ENCODE data around the gene ARFGAP1.

The ARFGAP1 gene

GRCh38 chr20:63224412-63225081, 48.1 kb upstream of the ARFGAP1 start:
- no peak for TF ChIP-seq BACH2 (CRISPR knock-in tag; IDR thresholded peaks at IDR 0.05; ENCODE audit: borderline replicate concordance)
- no peak for TF ChIP-seq OSR1 (CRISPR knock-in tag; IDR thresholded peaks at IDR 0.05)
- TF ChIP-seq ISL1 (CRISPR knock-in tag; IDR thresholded peaks at IDR 0.05), result no peak
- no peak for TF ChIP-seq ZNF8 (CRISPR knock-in tag; IDR thresholded peaks at IDR 0.05)
- TF ChIP-seq TCF4 (CRISPR knock-in tag; IDR thresholded peaks at IDR 0.05; ENCODE audit: borderline replicate concordance), result no peak
- no peak for TF ChIP-seq TSHZ2 (CRISPR knock-in tag; IDR thresholded peaks at IDR 0.05)
- no peak for TF ChIP-seq ZFP3 (CRISPR knock-in tag; IDR thresholded peaks at IDR 0.05)
- TF ChIP-seq TOX (CRISPR knock-in tag; IDR thresholded peaks at IDR 0.05; ENCODE audit: borderline replicate concordance), result no peak
- no peak for TF ChIP-seq ZNF565 (CRISPR knock-in tag; conservative IDR thresholded peaks at IDR 0.05; ENCODE audit: low read depth)
- TF ChIP-seq ZC3H10 (CRISPR knock-in tag; IDR thresholded peaks at IDR 0.05), result no peak
- TF ChIP-seq CSRNP3 (CRISPR knock-in tag; IDR thresholded peaks at IDR 0.05), result no peak
- TF ChIP-seq CREB5 (CRISPR knock-in tag; IDR thresholded peaks at IDR 0.05; ENCODE audit: low read depth), result no peak
- no peak for TF ChIP-seq ZNF70 (CRISPR knock-in tag; IDR thresholded peaks at IDR 0.05)
- no peak for TF ChIP-seq ZFP30 (CRISPR knock-in tag; IDR thresholded peaks at IDR 0.05)
- no peak for TF ChIP-seq GLIS3 (CRISPR knock-in tag; IDR thresholded peaks at IDR 0.05)
- TF ChIP-seq RARB (CRISPR knock-in tag; IDR thresholded peaks at IDR 0.05), result no peak
- peak; percentile 83 for ATAC-seq

- TF ChIP-seq TCF4 (CRISPR knock-in tag; IDR thresholded peaks at IDR 0.05; ENCODE audit: borderline replicate concordance), result no peak
- no peak for TF ChIP-seq TSHZ2 (CRISPR knock-in tag; IDR thresholded peaks at IDR 0.05)
- TF ChIP-seq BACH2 (CRISPR knock-in tag; IDR thresholded peaks at IDR 0.05; ENCODE audit: borderline replicate concordance), result no peak
- TF ChIP-seq ZNF8 (CRISPR knock-in tag; IDR thresholded peaks at IDR 0.05), result no peak
- TF ChIP-seq POU6F1 (CRISPR knock-in tag; IDR thresholded peaks at IDR 0.05; ENCODE audit: borderline replicate concordance, low read depth), result no peak
- no peak for TF ChIP-seq RARB (CRISPR knock-in tag; IDR thresholded peaks at IDR 0.05)
- no peak for TF ChIP-seq TOX (CRISPR knock-in tag; IDR thresholded peaks at IDR 0.05; ENCODE audit: borderline replicate concordance)
- TF ChIP-seq CSRNP3 (CRISPR knock-in tag; IDR thresholded peaks at IDR 0.05), result no peak
- no peak for TF ChIP-seq ZNF70 (CRISPR knock-in tag; IDR thresholded peaks at IDR 0.05)
- TF ChIP-seq PPARA (CRISPR knock-in tag; IDR thresholded peaks at IDR 0.05; ENCODE audit: borderline replicate concordance), result no peak
- TF ChIP-seq ISL1 (CRISPR knock-in tag; IDR thresholded peaks at IDR 0.05), result no peak
- TF ChIP-seq ZC3H10 (CRISPR knock-in tag; IDR thresholded peaks at IDR 0.05), result no peak
- no peak for TF ChIP-seq ZFP30 (CRISPR knock-in tag; IDR thresholded peaks at IDR 0.05)
- no peak for TF ChIP-seq CREB5 (CRISPR knock-in tag; IDR thresholded peaks at IDR 0.05; ENCODE audit: low read depth)
- no peak for TF ChIP-seq PATZ1 (CRISPR knock-in tag; IDR thresholded peaks at IDR 0.05; ENCODE audit: borderline replicate concordance)
- no peak for TF ChIP-seq ESRRG (CRISPR knock-in tag; IDR thresholded peaks at IDR 0.05)
- no peak for TF ChIP-seq CSDC2 (CRISPR knock-in tag; IDR thresholded peaks at IDR 0.05)
- TF ChIP-seq ZNF565 (CRISPR knock-in tag; conservative IDR thresholded peaks at IDR 0.05; ENCODE audit: low read depth), result no peak
- no peak for TF ChIP-seq OSR1 (CRISPR knock-in tag; IDR thresholded peaks at IDR 0.05)
- no peak for TF ChIP-seq ZFP3 (CRISPR knock-in tag; IDR thresholded peaks at IDR 0.05)
- no peak; the same call in 2 of the 3 replicates for ATAC-seq
These were observed 47.5 kb upstream of the ARFGAP1 start for GRCh38 chr20:63225082-63225454.
